ENCODE results near the gene CAPN10. TPM values are rescaled to one million over a fixed set of nuclear protein-coding genes. Genes with fewer than 3 reads are reported as not detected.

The CAPN10 gene
- polyA plus RNA-seq, 2 of the 4 experiments (the other 2 are of a cell fraction), result 8.4 to 15.8 TPM

GRCh38 chr2:240597419-240598181 is 11.1 kb downstream of the CAPN10 start:
- Histone ChIP-seq H3K9me3 (no peaks in the 10 kb centered on the region), H3K4me3 (no peak overlapping the region)
- WGBS (ENCODE audit: missing lambda C conversion rate), result 88% methylated on average over 15 of the region's 22 CpGs

GRCh38 chr2:240598311-240598911 is 11.9 kb downstream of the CAPN10 start:
- ATAC-seq (no peak), DNase-seq (ENCODE audit: low read depth in 1 of 2, low spot score in 1 of 2) (no peak), FAIRE-seq (no peak)
- ChIA-PET CTCF (no interaction called here), POLR2A (no interaction called here)
- H3K4me1 ChIP-seq, result no peaks in the 10 kb centered on the region
- H3K4me2 ChIP-seq, result no peak overlapping the region
- 97% methylated on average over 5 of the region's 17 CpGs for WGBS (ENCODE audit: missing lambda C conversion rate)
- no peaks in the 10 kb centered on the region for H3K9me3 ChIP-seq
- H3K4me3 ChIP-seq, result no peak overlapping the region
- TF ChIP-seq POLR2AphosphoS2 (conservative IDR thresholded peaks at IDR 0.05; ENCODE audit: low read length) (no peak), FOSL2 (IDR thresholded peaks at IDR 0.05) (no peak), FOSL2 (CRISPR knock-in tag; IDR thresholded peaks at IDR 0.05) (no peak), EHF (CRISPR knock-in tag; IDR thresholded peaks at IDR 0.05) (no peak), GATA3 (IDR thresholded peaks at IDR 0.05; ENCODE audit: borderline replicate concordance) (no peak), TP53 (CRISPR knock-in tag; IDR thresholded peaks at IDR 0.05) (no peak), NR3C1 (IDR thresholded peaks at IDR 0.05) (no peak), HOXB13 (CRISPR knock-in tag; IDR thresholded peaks at IDR 0.05; ENCODE audit: low read depth) (no peak), CHD4 (IDR thresholded peaks at IDR 0.05; ENCODE audit: borderline replicate concordance) (no peak), KDM5A (IDR thresholded peaks at IDR 0.05) (no peak), NPAS2 (CRISPR knock-in tag; IDR thresholded peaks at IDR 0.05; ENCODE audit: borderline replicate concordance) (no peak), ZFP36 (IDR thresholded peaks at IDR 0.05; ENCODE audit: borderline replicate concordance, partially characterized antibody) (no peak)
- H3K27ac ChIP-seq, result no peak overlapping the region

More at GRCh38 chr2:240597419-240598181, 11.1 kb downstream of the CAPN10 start:
- no peaks in the 10 kb centered on the region for H3K4me1 ChIP-seq
- ChIA-PET CTCF (interaction anchor here (1.0 kb wide), 1 partner anchor 382 kb away, joined by 3 read pairs; no protein-coding TSS in a partner anchor), POLR2A (no interaction called here)
- TF ChIP-seq BHLHE40 (IDR thresholded peaks at IDR 0.05; ENCODE audit: low read depth, low read length), result no peak
- no peak for TF ChIP-seq JUNB (IDR thresholded peaks at IDR 0.05)
- no peak for TF ChIP-seq EP300 (IDR thresholded peaks at IDR 0.05)
- no peak for TF ChIP-seq HES2 (IDR thresholded peaks at IDR 0.05)
- TF ChIP-seq POLR2A (IDR thresholded peaks at IDR 0.05; ENCODE audit: low read length), result no peak
- TF ChIP-seq MYC (IDR thresholded peaks at IDR 0.05; ENCODE audit: borderline replicate concordance, low read length), result no peak
- no peak for TF ChIP-seq GATA3 (IDR thresholded peaks at IDR 0.05; ENCODE audit: borderline replicate concordance)
- TF ChIP-seq RCOR1 (IDR thresholded peaks at IDR 0.05; ENCODE audit: low read depth, low read length), result no peak
- no peak for TF ChIP-seq JUN (IDR thresholded peaks at IDR 0.05)
- TF ChIP-seq HMGXB4 (CRISPR knock-in tag; IDR thresholded peaks at IDR 0.05; ENCODE audit: borderline replicate concordance), result no peak
- FAIRE-seq (no peak), ATAC-seq (no peak), DNase-seq (ENCODE audit: low read depth in 1 of 2, low spot score in 1 of 2) (no peak)
- H3K27ac ChIP-seq, result no peak overlapping the region
- no peak overlapping the region for H3K4me2 ChIP-seq

- ChIA-PET CTCF (interaction anchor here (0.8 to 1.2 kb wide), 2 partner anchors 12 to 33 kb away, joined by 4 to 5 read pairs; partner anchors contain the start of gene CAPN10), POLR2A (no interaction called here)
- DNase-seq (ENCODE audit: low read depth in 1 of 2, low spot score in 1 of 2), result no peak
- no peak for TF ChIP-seq CHD2 (IDR thresholded peaks at IDR 0.05; ENCODE audit: low read length, partially characterized antibody)
- no peak overlapping the region for H3K4me2 ChIP-seq
- no peaks in the 10 kb centered on the region for H3K4me1 ChIP-seq
- no peak for FAIRE-seq
- ATAC-seq, result no peak
- H3K27ac ChIP-seq, result no peak overlapping the region
- no peaks in the 10 kb centered on the region for H3K9me3 ChIP-seq
- H3K4me3 ChIP-seq, result no peak overlapping the region
- 95% methylated on average over 8 of the region's 11 CpGs for WGBS (ENCODE audit: missing lambda C conversion rate)
Measured at GRCh38 chr2:240599141-240599583, 12.6 kb downstream of the CAPN10 start.
